IMR-90 (cell line): Measurements from ENCODE around the gene COL25A1. TPM values are rescaled to one million over a fixed set of nuclear protein-coding genes. Genes with fewer than 3 reads are reported as not detected.

Experiments
- ATAC-seq: fragments of 200-7000 bp; cut with Tn5 transposase; 2 replicates; pipeline ENCODE4 v1.9.1; 2020; ENCODE audit warnings: low read depth, mild to moderate bottlenecking, moderate library complexity
- BruUV-seq: library from RNA; stranded (reverse); fragments of 400-500 nt; replicated peaks from 2 replicates; lab custom pipeline; 2021; lab: Mats Ljungman, UMichigan
- CTCF ChIA-PET: fragments of 300-600 bp; formaldehyde crosslinking; extraction: SDS; loops from one replicate; lab custom pipeline; 2021; ENCODE audit warnings: antibody characterized with exemption; lab: Yijun Ruan, JAX
- POLR2A ChIA-PET: fragments of 300-600 bp; sonication (Branson Sonifier 250); formaldehyde crosslinking; loops from one replicate; lab custom pipeline; 2022; ENCODE audit warnings: antibody characterized with exemption; ENCODE audit not compliant: unreplicated experiment; lab: Charles Lee
- DNase-seq: peaks from one replicate; pipeline ENCODE4 v3.0.0; 2013
- H2AFZ ChIP-seq: replicated peaks from 2 replicates; pipeline ENCODE3; 2013; ENCODE audit warnings: low read length, mild to moderate bottlenecking; ENCODE audit not compliant: poor library complexity
- H2AK5ac ChIP-seq: 2 replicates; pipeline ENCODE4 v1.6.1; 2013; ENCODE audit warnings: low read depth, low read length, inconsistent platforms
- H2AK9ac ChIP-seq: replicated peaks from 2 replicates; pipeline ENCODE3; 2013; ENCODE audit warnings: mild to moderate bottlenecking, low read depth, low read length, moderate library complexity; ENCODE audit not compliant: poor library complexity
- H2BK120ac ChIP-seq: 2 replicates; pipeline ENCODE4 v1.6.1; 2013; ENCODE audit warnings: low read depth, low read length, inconsistent platforms
- H2BK15ac ChIP-seq: 3 replicates; pipeline ENCODE4 v1.6.1; 2013; ENCODE audit warnings: low read depth, low read length, inconsistent platforms
- H2BK20ac ChIP-seq: 2 replicates; pipeline ENCODE4 v1.6.1; 2013; ENCODE audit warnings: low read depth, mild to moderate bottlenecking, inconsistent platforms, low read length, moderate library complexity
- H2BK5ac ChIP-seq: 2 replicates; pipeline ENCODE4 v1.6.1; 2013; ENCODE audit warnings: mild to moderate bottlenecking, low read depth, low read length, inconsistent platforms; ENCODE audit not compliant: poor library complexity, severe bottlenecking
- H3K14ac ChIP-seq: replicated peaks from 2 replicates; pipeline ENCODE4 v1.6.1; 2013; ENCODE audit warnings: low read depth, low read length, inconsistent platforms
- H3K18ac ChIP-seq: 2 replicates; pipeline ENCODE4 v1.6.1; 2013; ENCODE audit warnings: low read depth, low read length, control low read depth
- H3K23ac ChIP-seq: 2 replicates; pipeline ENCODE4 v1.6.1; 2013; ENCODE audit warnings: low read depth, low read length, inconsistent platforms
- H3K27ac ChIP-seq: 2 replicates; pipeline ENCODE4 v1.5.1; 2013; ENCODE audit warnings: mild to moderate bottlenecking, control low read depth, low read length; ENCODE audit not compliant: insufficient read depth
- H3K27me3 ChIP-seq: 2 replicates; pipeline ENCODE4 v1.6.1; 2013; ENCODE audit warnings: low read length; ENCODE audit not compliant: control insufficient read depth, insufficient read depth
- H3K36me3 ChIP-seq: 2 replicates; pipeline ENCODE4 v1.6.1; 2013; ENCODE audit warnings: low read length, mixed read lengths; ENCODE audit not compliant: control insufficient read depth, insufficient read depth
- H3K4ac ChIP-seq: 2 replicates; pipeline ENCODE4 v1.6.1; 2013; ENCODE audit warnings: low read depth, low read length, inconsistent platforms
- H3K4me1 ChIP-seq: 2 replicates; pipeline ENCODE4 v1.6.1; 2013; ENCODE audit warnings: low read length, mixed read lengths; ENCODE audit not compliant: control insufficient read depth, insufficient read depth
- H3K4me2 ChIP-seq: 2 replicates; pipeline ENCODE4 v1.6.1; 2013; ENCODE audit warnings: low read depth, mild to moderate bottlenecking, control low read depth, low read length, moderate library complexity
- H3K4me3 ChIP-seq: 2 replicates; pipeline ENCODE4 v1.5.1; 2013; ENCODE audit warnings: low read depth, mild to moderate bottlenecking, control low read depth, low read length, moderate library complexity; ENCODE audit not compliant: insufficient read depth
- H3K56ac ChIP-seq: 2 replicates; pipeline ENCODE4 v1.6.1; 2013; ENCODE audit warnings: low read length, inconsistent platforms; ENCODE audit not compliant: insufficient read depth; ENCODE audit errors: extremely low read depth
- H3K79me1 ChIP-seq, 2 experiments: 2 replicates each; pipeline ENCODE4 v1.6.1; 2013; ENCODE audit warnings: low read length in 2 of 2, inconsistent platforms in 1 of 2, low read depth in 1 of 2
- H3K9ac ChIP-seq: 2 replicates; pipeline ENCODE4 v1.6.1; 2013; ENCODE audit warnings: low read depth, low read length, control low read depth
- H3K9me1 ChIP-seq: 2 replicates; pipeline ENCODE4 v1.6.1; 2013; ENCODE audit warnings: low read length, inconsistent platforms; ENCODE audit not compliant: insufficient read depth
- H3K9me3 ChIP-seq: 2 replicates; pipeline ENCODE4 v1.6.1; 2013; ENCODE audit warnings: low read length; ENCODE audit not compliant: control insufficient read depth, insufficient read depth
- H4K20me1 ChIP-seq: 2 replicates; pipeline ENCODE4 v1.6.1; 2013; ENCODE audit warnings: low read length, inconsistent platforms; ENCODE audit not compliant: insufficient read depth
- H4K5ac ChIP-seq: 2 replicates; pipeline ENCODE4 v1.6.1; 2013; ENCODE audit warnings: mild to moderate bottlenecking, low read depth, low read length, control low read depth
- H4K8ac ChIP-seq, 2 experiments: 2 replicates each; pipeline ENCODE4 v1.6.1; 2013; ENCODE audit warnings: low read depth in 2 of 2, low read length in 2 of 2, control low read depth in 1 of 2, inconsistent platforms in 1 of 2
- H4K91ac ChIP-seq: 2 replicates; pipeline ENCODE4 v1.6.1; 2013; ENCODE audit warnings: low read depth, low read length, inconsistent platforms; ENCODE audit not compliant: insufficient read depth
- BHLHE40 ChIP-seq: fragments of 150-350 bp; IDR thresholded peaks from 2 replicates; pipeline ENCODE4 v1.6.1; 2016; ENCODE audit warnings: mild to moderate bottlenecking, low read depth, low read length
- CEBPB ChIP-seq: IDR thresholded peaks from 2 replicates; pipeline ENCODE4 v1.6.1; 2012; ENCODE audit warnings: low read depth, low read length, improper control_type of control experiment
- CHD1 ChIP-seq: IDR thresholded peaks from 2 replicates; pipeline ENCODE4 v1.6.1; 2012; ENCODE audit warnings: low read depth, low read length, improper control_type of control experiment
- ELK1 ChIP-seq: fragments of 150-350 bp; IDR thresholded peaks from 2 replicates; pipeline ENCODE4 v1.6.1; 2016; ENCODE audit warnings: low read depth, mild to moderate bottlenecking, low read length, moderate library complexity, borderline replicate concordance
- FOS ChIP-seq: fragments of 150-350 bp; IDR thresholded peaks from 2 replicates; pipeline ENCODE4 v1.6.1; 2016; ENCODE audit warnings: low read depth, low read length
- MAFK ChIP-seq: IDR thresholded peaks from 2 replicates; pipeline ENCODE4 v1.6.1; 2012; ENCODE audit warnings: low read depth, low read length, improper control_type of control experiment
- MAZ ChIP-seq: IDR thresholded peaks from 2 replicates; pipeline ENCODE4 v1.6.1; 2012; ENCODE audit warnings: low read depth, mild to moderate bottlenecking, low read length, improper control_type of control experiment, moderate library complexity, borderline replicate concordance
- MXI1 ChIP-seq: IDR thresholded peaks from 2 replicates; pipeline ENCODE4 v1.6.1; 2012; ENCODE audit warnings: low read depth, mild to moderate bottlenecking, low read length, moderate library complexity, borderline replicate concordance
- NFE2L2 ChIP-seq: fragments of 150-350 bp; IDR thresholded peaks from 2 replicates; pipeline ENCODE4 v1.6.1; 2016; ENCODE audit warnings: low read depth, mild to moderate bottlenecking, low read length
- POLR2A ChIP-seq: IDR thresholded peaks from 2 replicates; pipeline ENCODE4 v1.6.1; 2012; ENCODE audit warnings: mild to moderate bottlenecking, low read depth, low read length
- RAD21 ChIP-seq: IDR thresholded peaks from 2 replicates; pipeline ENCODE4 v1.6.1; 2012; ENCODE audit warnings: low read length, improper control_type of control experiment
- RCOR1 ChIP-seq: IDR thresholded peaks from 2 replicates; pipeline ENCODE4 v1.6.1; 2012; ENCODE audit warnings: mild to moderate bottlenecking, low read length, improper control_type of control experiment; ENCODE audit not compliant: insufficient replicate concordance
- RFX5 ChIP-seq: IDR thresholded peaks from 2 replicates; pipeline ENCODE4 v1.8.0; 2012; ENCODE audit warnings: low read depth, mild to moderate bottlenecking, low read length, moderate library complexity
- SMC3 ChIP-seq: fragments of 150-350 bp; IDR thresholded peaks from 2 replicates; pipeline ENCODE4 v1.6.1; 2016; ENCODE audit warnings: low read depth, mild to moderate bottlenecking, antibody characterized with exemption, low read length, moderate library complexity
- WGBS, 2 experiments: methylation state at CpG; one replicate each; pipeline versions ENCODE4 v1.1.5 to v1.1.7; 2013; ENCODE audit warnings: missing lambda C conversion rate in 2 of 2; ENCODE audit not compliant: insufficient read length in 1 of 2; ENCODE audit errors: extremely low coverage in 2 of 2; 5-methylcytosine and 5-hydroxymethylcytosine counted together
- dilution Hi-C: fragments of 300-500 bp; cut with HindIII; formaldehyde crosslinking; loops from one replicate; pipeline ENCODE4 v1.14.3; 2018; ENCODE audit warnings: low sequenced_read_pairs; ENCODE audit not compliant: unreplicated experiment
- in situ Hi-C: fragments of 300-500 bp; cut with MboI; formaldehyde crosslinking; loops from 3 replicates; pipeline ENCODE4 v1.14.3; 2019; ENCODE audit warnings: low sequenced_read_pairs, inconsistent platforms, mixed read lengths
- intact Hi-C: fragments of 100-400 bp; cut with micrococcal nuclease; formaldehyde crosslinking; loops from 2 replicates; pipeline ENCODE4 v1.10.0; 2022
- polyA plus RNA-seq, 3 experiments: library from polyadenylated mRNA; depleted of rRNA; stranded (reverse); fragments of >200 nt; gene quantifications; 2 replicates each; pipeline ENCODE4 v1.2.3, GENCODE V29; 2012; ENCODE audit warnings: low replicate concordance in 1 of 3
- total RNA-seq: library from RNA; depleted of rRNA; stranded (reverse); fragments of >200 nt; gene quantifications from 2 replicates; pipeline ENCODE4 v1.2.3, GENCODE V29; 2012
- TF ChIP-seq, protein P1 (sequence below): fragments of 150-350 bp; IDR thresholded peaks from 2 replicates; pipeline ENCODE4 v1.6.1; 2017; ENCODE audit warnings: mild to moderate bottlenecking, antibody characterized with exemption, low read length, low read depth
- TF ChIP-seq, protein P2 (sequence below): conservative IDR thresholded peaks from 2 replicates; pipeline ENCODE4 v1.5.1; 2012; ENCODE audit warnings: mild to moderate bottlenecking, low read depth, low read length, improper control_type of control experiment

Gene COL25A1
- total and polyA plus RNA-seq, 2 of the 4 experiments (the other 2 are of a cell fraction), result under 0.01 to 0.05 TPM

- intact Hi-C loops (no loop called here), dilution Hi-C loops (no loop called here), in situ Hi-C loops (no loop called here)
- no peak overlapping the region for H3K56ac ChIP-seq
- no peak overlapping the region for H2AK9ac ChIP-seq
- DNase-seq (no peak), ATAC-seq (no peak)
- no peak overlapping the region for H3K23ac ChIP-seq
- no peak overlapping the region for H2BK15ac ChIP-seq
- BruUV-seq, result no TSS peak
- no peaks in the 10 kb centered on the region for H3K79me1 ChIP-seq
- ChIA-PET CTCF (interaction anchor here (0.6 kb wide), 1 partner anchor 309 kb away, joined by 4 read pairs; no protein-coding TSS in a partner anchor), POLR2A (no interaction called here)
- no peak overlapping the region for H3K14ac ChIP-seq
- H3K27me3 ChIP-seq, result no peaks in the 10 kb centered on the region
- no peak overlapping the region for H4K5ac ChIP-seq
- no peaks in the 10 kb centered on the region for H4K20me1 ChIP-seq
- no peak overlapping the region for H4K8ac ChIP-seq
- no peak overlapping the region for H2BK5ac ChIP-seq
- no peaks in the 10 kb centered on the region for H3K9me1 ChIP-seq
- no CpG with 5 or more reads among the region's 1 CpG for WGBS, 2 experiments
- H3K18ac ChIP-seq, result no peak overlapping the region
- H2AFZ ChIP-seq, result no peak overlapping the region
- no peak overlapping the region for H2BK20ac ChIP-seq
- no peak overlapping the region for H3K27ac ChIP-seq
- H3K4me2 ChIP-seq, result no peak overlapping the region
- no peaks in the 10 kb centered on the region for H3K36me3 ChIP-seq
- TF ChIP-seq, protein P1, sequence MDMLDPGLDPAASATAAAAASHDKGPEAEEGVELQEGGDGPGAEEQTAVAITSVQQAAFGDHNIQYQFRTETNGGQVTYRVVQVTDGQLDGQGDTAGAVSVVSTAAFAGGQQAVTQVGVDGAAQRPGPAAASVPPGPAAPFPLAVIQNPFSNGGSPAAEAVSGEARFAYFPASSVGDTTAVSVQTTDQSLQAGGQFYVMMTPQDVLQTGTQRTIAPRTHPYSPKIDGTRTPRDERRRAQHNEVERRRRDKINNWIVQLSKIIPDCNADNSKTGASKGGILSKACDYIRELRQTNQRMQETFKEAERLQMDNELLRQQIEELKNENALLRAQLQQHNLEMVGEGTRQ, result no peak
- TF ChIP-seq CEBPB (no peak), CHD1 (no peak), RAD21 (no peak), BHLHE40 (no peak), POLR2A (no peak), SMC3 (no peak), FOS (no peak), NFE2L2 (no peak), RFX5 (no peak), MAZ (no peak), MAFK (no peak), MXI1 (no peak), ELK1 (no peak), RCOR1 (no peak)
- TF ChIP-seq, protein P2, sequence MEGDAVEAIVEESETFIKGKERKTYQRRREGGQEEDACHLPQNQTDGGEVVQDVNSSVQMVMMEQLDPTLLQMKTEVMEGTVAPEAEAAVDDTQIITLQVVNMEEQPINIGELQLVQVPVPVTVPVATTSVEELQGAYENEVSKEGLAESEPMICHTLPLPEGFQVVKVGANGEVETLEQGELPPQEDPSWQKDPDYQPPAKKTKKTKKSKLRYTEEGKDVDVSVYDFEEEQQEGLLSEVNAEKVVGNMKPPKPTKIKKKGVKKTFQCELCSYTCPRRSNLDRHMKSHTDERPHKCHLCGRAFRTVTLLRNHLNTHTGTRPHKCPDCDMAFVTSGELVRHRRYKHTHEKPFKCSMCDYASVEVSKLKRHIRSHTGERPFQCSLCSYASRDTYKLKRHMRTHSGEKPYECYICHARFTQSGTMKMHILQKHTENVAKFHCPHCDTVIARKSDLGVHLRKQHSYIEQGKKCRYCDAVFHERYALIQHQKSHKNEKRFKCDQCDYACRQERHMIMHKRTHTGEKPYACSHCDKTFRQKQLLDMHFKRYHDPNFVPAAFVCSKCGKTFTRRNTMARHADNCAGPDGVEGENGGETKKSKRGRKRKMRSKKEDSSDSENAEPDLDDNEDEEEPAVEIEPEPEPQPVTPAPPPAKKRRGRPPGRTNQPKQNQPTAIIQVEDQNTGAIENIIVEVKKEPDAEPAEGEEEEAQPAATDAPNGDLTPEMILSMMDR, result no peak
- no peak overlapping the region for H2AK5ac ChIP-seq
- H3K4me1 ChIP-seq, result no peaks in the 10 kb centered on the region
- no peak overlapping the region for H3K9ac ChIP-seq
- H2BK120ac ChIP-seq, result no peak overlapping the region
- H3K4me3 ChIP-seq, result no peak overlapping the region
- H3K4ac ChIP-seq, result no peak overlapping the region
- no peaks in the 10 kb centered on the region for H3K9me3 ChIP-seq
- H4K91ac ChIP-seq, result no peak overlapping the region
Observed at GRCh38 chr4:109350121-109350520, 47.7 kb upstream of the COL25A1 start.
